ENCODE results near the gene EDIL3. TPM values are rescaled to one million over a fixed set of nuclear protein-coding genes. Genes with fewer than 3 reads are reported as not detected.

EDIL3 gene, protein sequence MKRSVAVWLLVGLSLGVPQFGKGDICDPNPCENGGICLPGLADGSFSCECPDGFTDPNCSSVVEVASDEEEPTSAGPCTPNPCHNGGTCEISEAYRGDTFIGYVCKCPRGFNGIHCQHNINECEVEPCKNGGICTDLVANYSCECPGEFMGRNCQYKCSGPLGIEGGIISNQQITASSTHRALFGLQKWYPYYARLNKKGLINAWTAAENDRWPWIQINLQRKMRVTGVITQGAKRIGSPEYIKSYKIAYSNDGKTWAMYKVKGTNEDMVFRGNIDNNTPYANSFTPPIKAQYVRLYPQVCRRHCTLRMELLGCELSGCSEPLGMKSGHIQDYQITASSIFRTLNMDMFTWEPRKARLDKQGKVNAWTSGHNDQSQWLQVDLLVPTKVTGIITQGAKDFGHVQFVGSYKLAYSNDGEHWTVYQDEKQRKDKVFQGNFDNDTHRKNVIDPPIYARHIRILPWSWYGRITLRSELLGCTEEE
- total RNA-seq = not detected

DNA sequence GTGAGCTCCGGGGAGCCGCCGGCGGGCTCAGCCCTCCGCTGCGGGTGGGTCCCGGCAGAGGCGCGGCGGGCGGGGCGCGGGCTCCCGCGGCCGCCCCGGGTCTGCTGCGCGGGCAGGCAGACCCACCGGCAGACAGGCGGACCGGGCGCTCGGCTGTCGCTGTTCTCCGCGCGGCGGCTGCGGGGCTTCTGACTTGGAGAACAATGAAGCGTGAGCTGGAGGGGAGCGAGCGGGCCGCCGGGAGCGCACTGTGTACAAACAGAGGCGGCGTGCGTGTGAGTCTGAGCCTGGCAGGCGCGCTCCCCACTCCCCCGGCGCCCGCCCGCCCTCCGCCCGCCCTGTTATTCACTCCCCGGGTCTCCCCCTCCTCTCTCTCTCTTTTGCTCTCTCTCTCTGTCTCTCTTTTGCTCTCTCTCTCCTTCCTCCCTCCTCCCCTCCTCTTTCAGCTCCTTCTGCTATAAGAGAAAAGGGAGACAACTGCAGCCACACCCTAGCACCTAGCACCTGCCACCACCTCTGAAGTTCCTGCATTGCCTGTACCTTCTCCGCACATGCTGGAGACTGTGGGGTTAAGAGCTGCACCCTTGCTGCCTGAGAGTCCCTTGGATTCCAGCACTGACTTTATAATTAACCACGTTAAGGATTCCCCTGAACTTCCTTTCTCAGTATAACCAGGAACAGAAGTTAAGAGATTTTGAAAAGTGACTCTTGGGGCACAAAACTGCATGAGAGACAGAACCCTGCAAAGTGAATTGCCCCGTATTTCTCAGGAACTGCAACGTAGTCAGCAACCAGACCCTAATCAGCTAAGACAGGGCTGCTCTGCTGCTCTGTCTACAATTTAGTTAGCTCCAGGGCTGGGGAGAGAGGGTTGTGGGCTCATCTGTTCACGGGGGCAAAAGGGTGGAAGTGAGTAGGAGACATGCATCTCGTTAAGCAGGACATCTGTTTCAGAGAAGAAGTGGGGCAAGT is at the start of gene EDIL3:
EDIL3 (minus strand) TSS at position 277 of the 972 bp plus-strand sequence. CDS start 506 bp downstream, outside the sequence.
- Mint-ChIP-seq H3K4me3 (no peak within 1 kb of the TSS), H3K27me3 (ENCODE audit: low read depth) (peaks cover 40% of the 10 kb centered on the region), H3K9me3 (ENCODE audit: insufficient read depth) (no peaks in the 10 kb centered on the region), H3K4me1 (ENCODE audit: low read depth) (peaks cover 8% of the 10 kb centered on the region), H3K36me3 (ENCODE audit: low read depth) (no peaks in the 10 kb centered on the region), H3K27ac (no peak within 1 kb of the TSS)
- ChIA-PET CTCF (no interaction called here), POLR2A (no interaction called here)
- ATAC-seq (no peak), DNase-seq (no peak)

- ATAC-seq (no peak), DNase-seq (no peak)
- Mint-ChIP-seq H3K27ac (no peak overlapping the region), H3K9me3 (ENCODE audit: insufficient read depth) (no peaks in the 10 kb centered on the region), H3K4me3 (no peak overlapping the region), H3K27me3 (ENCODE audit: low read depth) (no peaks in the 10 kb centered on the region), H3K36me3 (ENCODE audit: low read depth) (no peaks in the 10 kb centered on the region), H3K4me1 (ENCODE audit: low read depth) (no peaks in the 10 kb centered on the region)
- POLR2A ChIA-PET = no interaction called here
- CTCF ChIA-PET = no interaction called here
Observed at GRCh38 chr5:84433461-84433860, 48.8 kb upstream of the EDIL3 start.

GRCh38 chr5:84430863-84431663 is 46.4 kb upstream of the EDIL3 start:
- Mint-ChIP-seq H3K27me3 (ENCODE audit: low read depth) (no peaks in the 10 kb centered on the region), H3K4me1 (ENCODE audit: low read depth) (no peaks in the 10 kb centered on the region), H3K4me3 (no peak overlapping the region), H3K27ac (no peak overlapping the region), H3K36me3 (ENCODE audit: low read depth) (no peaks in the 10 kb centered on the region), H3K9me3 (ENCODE audit: insufficient read depth) (no peaks in the 10 kb centered on the region)
- ChIA-PET POLR2A (no interaction called here), CTCF (no interaction called here)
- ATAC-seq (no peak), DNase-seq (no peak)

DNA sequence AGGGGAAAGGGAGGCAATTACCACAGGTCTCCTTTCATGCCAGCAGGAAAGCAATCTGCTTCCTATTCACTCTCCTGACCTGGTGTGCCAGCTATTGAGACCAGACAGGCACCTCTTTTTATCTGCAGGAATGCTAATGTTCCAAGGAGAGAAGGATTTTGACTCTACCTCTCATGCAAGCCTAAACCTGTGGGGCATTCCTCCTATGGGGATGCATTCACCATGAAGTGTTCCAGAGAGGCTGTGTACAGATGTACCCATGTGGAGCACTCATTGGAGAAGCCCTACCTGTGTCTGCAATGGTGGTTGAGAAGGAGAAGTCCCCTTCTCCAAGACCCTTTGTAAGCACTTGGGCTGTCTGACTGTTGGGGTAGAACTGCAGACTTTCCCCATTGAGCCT is 45.4 kb upstream of the EDIL3 start:
- Mint-ChIP-seq H3K4me3 (no peak overlapping the region), H3K27ac (no peak overlapping the region), H3K36me3 (ENCODE audit: low read depth) (no peaks in the 10 kb centered on the region), H3K9me3 (ENCODE audit: insufficient read depth) (no peaks in the 10 kb centered on the region), H3K4me1 (ENCODE audit: low read depth) (no peaks in the 10 kb centered on the region), H3K27me3 (ENCODE audit: low read depth) (no peaks in the 10 kb centered on the region)
- no peak for DNase-seq
- no peak for ATAC-seq
- ChIA-PET POLR2A (no interaction called here), CTCF (no interaction called here)

- Mint-ChIP-seq H3K4me3 (no peak overlapping the region), H3K36me3 (ENCODE audit: low read depth) (no peaks in the 10 kb centered on the region), H3K27me3 (ENCODE audit: low read depth) (no peaks in the 10 kb centered on the region), H3K27ac (no peak overlapping the region), H3K4me1 (ENCODE audit: low read depth) (no peaks in the 10 kb centered on the region), H3K9me3 (ENCODE audit: insufficient read depth) (no peaks in the 10 kb centered on the region)
- no peak for DNase-seq
- ChIA-PET POLR2A (no interaction called here), CTCF (no interaction called here)
- ATAC-seq = no peak
Observed at GRCh38 chr5:84425365-84425881, 40.7 kb upstream of the EDIL3 start.

GRCh38 chr5:84419742-84420141 is 35.1 kb upstream of the EDIL3 start:
- ChIA-PET POLR2A (no interaction called here), CTCF (no interaction called here)
- H3K36me3 Mint-ChIP-seq (ENCODE audit: low read depth) = no peaks in the 10 kb centered on the region
- no peak for ATAC-seq
- no peaks in the 10 kb centered on the region for H3K27me3 Mint-ChIP-seq (ENCODE audit: low read depth)
- H3K9me3 Mint-ChIP-seq (ENCODE audit: insufficient read depth) = no peaks in the 10 kb centered on the region
- no peak for DNase-seq
- H3K4me1 Mint-ChIP-seq (ENCODE audit: low read depth) = no peaks in the 10 kb centered on the region
- H3K27ac Mint-ChIP-seq = no peak overlapping the region
- no peak overlapping the region for H3K4me3 Mint-ChIP-seq

- no peaks in the 10 kb centered on the region for H3K36me3 Mint-ChIP-seq (ENCODE audit: low read depth)
- no peak overlapping the region for H3K4me3 Mint-ChIP-seq
- H3K9me3 Mint-ChIP-seq (ENCODE audit: insufficient read depth) = peaks cover 5% of the 10 kb centered on the region
- DNase-seq (no peak), ATAC-seq (no peak)
- POLR2A ChIA-PET = no interaction called here
- no peaks in the 10 kb centered on the region for H3K27me3 Mint-ChIP-seq (ENCODE audit: low read depth)
- H3K4me1 Mint-ChIP-seq (ENCODE audit: low read depth) = no peaks in the 10 kb centered on the region
- H3K27ac Mint-ChIP-seq = no peak overlapping the region
- CTCF ChIA-PET = no interaction called here
Observed at GRCh38 chr5:84411832-84412605, 27.3 kb upstream of the EDIL3 start.

GRCh38 chr5:84406111-84406510 is 21.4 kb upstream of the EDIL3 start:
- ChIA-PET CTCF (no interaction called here), POLR2A (no interaction called here)
- no peak overlapping the region for H3K27ac Mint-ChIP-seq
- no peaks in the 10 kb centered on the region for H3K36me3 Mint-ChIP-seq (ENCODE audit: low read depth)
- H3K27me3 Mint-ChIP-seq (ENCODE audit: low read depth) = no peaks in the 10 kb centered on the region
- no peaks in the 10 kb centered on the region for H3K4me1 Mint-ChIP-seq (ENCODE audit: low read depth)
- H3K4me3 Mint-ChIP-seq = no peak overlapping the region
- ATAC-seq (no peak), DNase-seq (no peak)
- no peaks in the 10 kb centered on the region for H3K9me3 Mint-ChIP-seq (ENCODE audit: insufficient read depth)

DNA sequence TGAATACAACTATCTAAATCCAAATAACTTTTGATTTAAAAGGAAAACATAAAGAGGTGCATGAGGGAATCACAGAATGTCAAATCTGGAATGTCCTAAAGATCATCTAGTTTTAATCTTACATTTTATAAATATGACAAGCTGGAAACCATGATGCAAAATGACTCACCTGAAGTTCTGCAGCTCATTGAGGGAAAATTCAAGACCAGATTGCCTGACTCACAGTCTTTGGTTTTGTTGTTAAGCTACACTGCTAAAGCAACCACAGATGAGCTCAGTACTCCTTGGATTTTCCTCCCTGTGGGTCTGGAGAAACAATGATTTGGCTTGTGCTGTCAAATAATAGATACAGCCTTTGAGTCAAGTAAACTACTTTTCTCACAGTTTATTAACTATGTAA is 19.1 kb upstream of the EDIL3 start:
- CTCF ChIA-PET = no interaction called here
- Mint-ChIP-seq H3K4me1 (ENCODE audit: low read depth) (no peaks in the 10 kb centered on the region), H3K36me3 (ENCODE audit: low read depth) (no peaks in the 10 kb centered on the region), H3K4me3 (no peak overlapping the region), H3K27me3 (ENCODE audit: low read depth) (no peaks in the 10 kb centered on the region), H3K9me3 (ENCODE audit: insufficient read depth) (no peaks in the 10 kb centered on the region), H3K27ac (no peak overlapping the region)
- POLR2A ChIA-PET = no interaction called here
- ATAC-seq (no peak), DNase-seq (no peak)

DNA sequence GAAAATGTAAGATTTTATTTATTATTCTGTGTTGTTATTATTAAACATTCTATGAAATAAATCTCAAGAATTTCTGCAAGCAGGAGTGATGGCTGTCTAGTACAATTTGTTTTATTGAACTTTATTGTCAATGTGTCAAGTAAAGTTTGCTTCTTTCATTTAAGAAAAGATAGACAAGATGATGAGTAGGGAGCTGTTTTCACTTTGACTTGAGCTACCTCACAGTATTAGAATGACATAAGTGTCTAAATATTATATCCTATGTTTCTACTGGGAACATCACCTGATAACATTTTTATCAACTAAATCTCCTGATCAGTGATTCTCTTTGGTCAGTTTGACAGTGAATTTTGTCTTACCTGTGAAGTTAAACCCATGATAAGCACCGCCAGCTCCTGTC is 12.7 kb upstream of the EDIL3 start:
- ATAC-seq (no peak), DNase-seq (no peak)
- H3K36me3 Mint-ChIP-seq (ENCODE audit: low read depth) = no peaks in the 10 kb centered on the region
- POLR2A ChIA-PET = no interaction called here
- no peaks in the 10 kb centered on the region for H3K4me1 Mint-ChIP-seq (ENCODE audit: low read depth)
- H3K27me3 Mint-ChIP-seq (ENCODE audit: low read depth) = no peaks in the 10 kb centered on the region
- H3K27ac Mint-ChIP-seq = no peak overlapping the region
- CTCF ChIA-PET = no interaction called here
- H3K9me3 Mint-ChIP-seq (ENCODE audit: insufficient read depth) = no peaks in the 10 kb centered on the region
- H3K4me3 Mint-ChIP-seq = no peak overlapping the region

GRCh38 chr5:84393969-84394368 is 9.3 kb upstream of the EDIL3 start:
- Mint-ChIP-seq H3K4me3 (no peak overlapping the region), H3K4me1 (ENCODE audit: low read depth) (no peaks in the 10 kb centered on the region)

More at GRCh38 chr5:84393969-84394368, 9.3 kb upstream of the EDIL3 start:
- DNase-seq (no peak), ATAC-seq (no peak)
- ChIA-PET POLR2A (no interaction called here), CTCF (no interaction called here)
- no peaks in the 10 kb centered on the region for H3K27me3 Mint-ChIP-seq (ENCODE audit: low read depth)
- no peaks in the 10 kb centered on the region for H3K9me3 Mint-ChIP-seq (ENCODE audit: insufficient read depth)
- no peaks in the 10 kb centered on the region for H3K36me3 Mint-ChIP-seq (ENCODE audit: low read depth)
- H3K27ac Mint-ChIP-seq = no peak overlapping the region

All from activated CD8-positive, alpha-beta T cell treated with anti-CD3 and anti-CD28 coated beads, Interleukin-2, amount 10 ng/mL, durations not matched to agents 7 days and 5 days (primary cell).